Fibroblast of lung (primary cell): ENCODE results near the gene TMA7B. TPM values are rescaled to one million over a fixed set of nuclear protein-coding genes. Genes with fewer than 3 reads are reported as not detected.

Experiments
- DNase-seq, 2 donors: peaks; one replicate each; pipeline versions ENCODE4 v3.0.0 to v3.0.0-alpha.2; 2010; ENCODE audit warnings: low read depth in 2 of 2
- H2AFZ ChIP-seq: 2 replicates; pipeline ENCODE4 v1.5.1; 2012; ENCODE audit warnings: low read length, control low read depth, inconsistent platforms
- H3K27ac ChIP-seq: 2 replicates; pipeline ENCODE4 v1.5.1; 2011; ENCODE audit warnings: low read length, control low read depth; ENCODE audit not compliant: insufficient read depth
- H3K27me3 ChIP-seq: 2 replicates; pipeline ENCODE4 v1.5.1; 2011; ENCODE audit warnings: mild to moderate bottlenecking, low read length; ENCODE audit not compliant: control insufficient read depth, insufficient read depth
- H3K36me3 ChIP-seq: 2 replicates; pipeline ENCODE4 v1.5.1; 2011; ENCODE audit warnings: low read length; ENCODE audit not compliant: control insufficient read depth, insufficient read depth
- H3K4me1 ChIP-seq: 2 replicates; pipeline ENCODE4 v1.5.1; 2011; ENCODE audit warnings: low read length; ENCODE audit not compliant: control insufficient read depth, insufficient read depth; ENCODE audit errors: extremely low read depth
- H3K4me2 ChIP-seq: 2 replicates; pipeline ENCODE4 v1.5.1; 2011; ENCODE audit warnings: low read length, control low read depth; ENCODE audit not compliant: insufficient read depth; ENCODE audit errors: extremely low read depth
- H3K4me3 ChIP-seq, 4 experiments: fragments of 200-600 bp in 1 of 4; sonication (generic) in 1 of 4; replicated peaks in 1 of 4; 2 replicates each; pipeline ENCODE4 v1.5.1; 2011 to 2016; ENCODE audit warnings: low read length in 4 of 4, low read depth in 3 of 4, mild to moderate bottlenecking in 3 of 4, control low read depth in 2 of 4, inconsistent platforms in 1 of 4, mixed read lengths in 1 of 4; ENCODE audit not compliant: insufficient read depth in 1 of 4; ENCODE audit errors: control extremely low read depth in 1 of 4
- H3K79me2 ChIP-seq: 2 replicates; pipeline ENCODE4 v1.5.1; 2012; ENCODE audit warnings: mild to moderate bottlenecking, low read length, inconsistent platforms; ENCODE audit not compliant: control insufficient read depth, insufficient read depth
- H3K9ac ChIP-seq: 2 replicates; pipeline ENCODE4 v1.5.1; 2011; ENCODE audit warnings: mild to moderate bottlenecking, low read length, control low read depth; ENCODE audit not compliant: insufficient read depth
- H3K9me3 ChIP-seq: 2 replicates; pipeline ENCODE4 v1.5.1; 2012; ENCODE audit warnings: low read depth, low read length; ENCODE audit not compliant: control insufficient read depth, insufficient read depth
- H4K20me1 ChIP-seq: 2 replicates; pipeline ENCODE4 v1.5.1; 2011; ENCODE audit warnings: low read length; ENCODE audit not compliant: control insufficient read depth, insufficient read depth; ENCODE audit errors: extremely low read depth
- CTCF ChIP-seq, 2 donors: IDR thresholded peaks in 1 of 2; conservative IDR thresholded peaks in 1 of 2; 1 replicate in 1 of 2; 2 replicates in 1 of 2; pipeline ENCODE4 v1.5.1; 2011 to 2012; ENCODE audit warnings: low read length in 2 of 2, control low read depth in 1 of 2, inconsistent platforms in 1 of 2, low read depth in 1 of 2, mild to moderate bottlenecking in 1 of 2
- EZH2 ChIP-seq: IDR thresholded peaks from 2 replicates; pipeline ENCODE4 v1.5.1; 2012; ENCODE audit warnings: low read length, control low read depth, mild to moderate bottlenecking; ENCODE audit errors: missing control alignments
- polyA plus RNA-seq, 2 donors: library from polyadenylated mRNA; depleted of rRNA in 1 of 2; stranded (reverse) in 1 of 2; unstranded in 1 of 2; fragments of >200 nt; gene quantifications; 2 replicates each; pipeline ENCODE4 v1.2.1, GENCODE V29; 2011 to 2012; ENCODE audit warnings: missing spikeins in 1 of 2
- total RNA-seq: library from RNA; depleted of rRNA; stranded (reverse); fragments of >200 nt; gene quantifications from 2 replicates; pipeline ENCODE4 v1.2.1, GENCODE V29; 2014

Gene TMA7B
- total and polyA plus RNA-seq, 2 donors (not counting 1 experiment from before 2014, with no cell fraction given) = not detected

DNA sequence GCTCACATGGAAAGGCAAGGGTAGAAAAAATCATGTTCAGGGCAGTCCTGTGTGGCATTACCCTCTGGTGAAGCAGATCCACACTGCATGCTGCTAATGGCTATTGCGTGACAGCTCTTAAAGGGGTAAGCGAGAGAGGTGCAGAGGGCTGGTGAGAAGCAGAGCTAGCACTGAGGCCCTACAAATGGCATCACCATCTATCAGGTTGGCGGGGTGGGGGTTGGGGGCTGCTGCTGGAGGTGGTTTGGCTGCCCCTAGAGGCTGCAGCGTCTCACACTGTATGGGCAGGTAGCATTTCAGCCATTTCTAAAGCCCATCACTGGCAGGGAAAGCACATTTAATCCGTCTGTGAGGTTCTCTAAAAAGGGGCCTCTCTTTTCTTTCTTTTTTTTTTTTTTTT lies 16.9 kb upstream of the TMA7B start:
- Histone ChIP-seq H3K27ac (no peak overlapping the region), H3K4me1 (no peaks in the 10 kb centered on the region), H3K9me3 (no peaks in the 10 kb centered on the region), H3K9ac (no peak overlapping the region), H3K4me2 (no peak overlapping the region), H2AFZ (no peak overlapping the region), H4K20me1 (peaks cover 1% of the 10 kb centered on the region), H3K79me2 (no peaks in the 10 kb centered on the region), H3K27me3 (no peaks in the 10 kb centered on the region), H3K36me3 (no peaks in the 10 kb centered on the region), H3K4me3 (no peak overlapping the region)
- no peak for DNase-seq
- TF ChIP-seq CTCF (conservative IDR thresholded peaks at IDR 0.05 in 1 of 2, IDR thresholded peaks at IDR 0.05 in 1 of 2; ENCODE audit: low read depth in 1 of 2, low read length in 2 of 2) = no peak
- no peak for TF ChIP-seq EZH2

DNA sequence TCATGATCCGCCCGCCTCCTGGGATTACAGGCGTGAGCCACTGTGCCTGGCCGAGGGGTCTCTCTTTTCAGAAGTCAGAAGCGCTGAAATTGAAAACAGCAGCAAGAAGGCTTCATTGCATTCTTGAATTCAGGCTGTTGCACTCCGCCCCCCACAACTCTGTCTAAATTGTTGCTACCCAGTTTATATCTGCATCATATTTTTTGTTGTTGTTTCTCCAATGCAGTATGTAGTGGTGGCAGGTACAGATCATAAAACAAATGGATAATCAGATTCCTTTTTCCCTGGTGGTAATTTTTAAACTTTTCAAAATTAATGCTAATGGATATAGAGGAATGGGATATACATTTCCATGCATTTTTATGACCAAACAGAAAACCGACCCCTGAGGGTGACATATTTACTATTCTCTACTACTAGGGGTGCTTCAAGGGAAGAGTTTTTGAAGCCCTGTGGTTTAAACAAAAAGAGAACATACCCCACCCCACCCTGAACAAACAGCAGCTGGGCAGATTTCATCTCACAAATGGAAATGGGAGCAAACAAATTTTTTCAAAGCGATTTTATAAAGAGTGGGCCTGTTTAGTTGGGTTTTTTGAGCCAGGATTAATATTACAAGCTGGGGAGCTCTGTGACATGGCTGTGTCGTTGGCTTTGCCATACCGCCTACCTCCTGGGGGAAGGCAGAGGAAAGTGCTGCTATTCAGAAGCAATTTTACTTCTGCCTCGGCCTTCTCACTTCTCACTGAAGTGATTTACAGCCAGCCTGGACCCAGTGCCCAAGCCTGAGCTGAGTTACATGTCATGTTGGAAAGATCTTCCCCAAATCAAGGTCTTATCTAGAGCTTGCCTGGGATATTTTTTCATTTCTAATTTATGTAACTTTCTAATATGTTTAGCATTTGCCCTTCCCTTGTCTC lies 16.0 kb upstream of the TMA7B start:
- Histone ChIP-seq H3K9me3 (no peaks in the 10 kb centered on the region), H3K79me2 (no peaks in the 10 kb centered on the region), H3K4me3 (no peak overlapping the region), H3K9ac (no peak overlapping the region), H3K27me3 (peaks cover 2% of the 10 kb centered on the region), H2AFZ (no peak overlapping the region), H3K4me1 (no peaks in the 10 kb centered on the region), H3K27ac (no peak overlapping the region), H3K4me2 (no peak overlapping the region), H3K36me3 (no peaks in the 10 kb centered on the region), H4K20me1 (peaks cover 1% of the 10 kb centered on the region)
- DNase-seq = no peak
- TF ChIP-seq CTCF (conservative IDR thresholded peaks at IDR 0.05 in 1 of 2, IDR thresholded peaks at IDR 0.05 in 1 of 2; ENCODE audit: low read depth in 1 of 2, low read length in 2 of 2) (no peak), EZH2 (no peak)

DNA sequence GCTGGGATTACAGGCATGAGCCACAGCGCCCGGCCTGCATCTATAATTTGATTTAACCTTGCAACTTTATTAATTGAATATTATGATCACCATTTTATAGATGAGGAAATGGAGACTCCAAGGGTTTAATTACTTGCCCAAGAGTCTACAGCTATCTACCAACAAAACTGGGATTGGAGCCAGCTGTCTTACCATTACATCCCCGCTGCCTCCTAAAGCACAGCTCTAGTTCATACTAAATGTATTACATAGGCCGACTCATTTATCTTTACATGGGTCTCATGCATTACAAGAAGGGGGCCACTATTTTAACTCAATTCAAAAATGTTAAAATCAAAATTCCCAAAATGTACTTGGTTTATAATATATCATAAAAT lies 14.1 kb upstream of the TMA7B start:
- peaks cover 2% of the 10 kb centered on the region for H3K27me3 ChIP-seq
- H3K36me3 ChIP-seq = no peaks in the 10 kb centered on the region
- DNase-seq = no peak
- H2AFZ ChIP-seq = no peak overlapping the region
- H3K9me3 ChIP-seq = no peaks in the 10 kb centered on the region
- no peak overlapping the region for H3K4me2 ChIP-seq
- TF ChIP-seq CTCF (conservative IDR thresholded peaks at IDR 0.05 in 1 of 2, IDR thresholded peaks at IDR 0.05 in 1 of 2; ENCODE audit: low read depth in 1 of 2, low read length in 2 of 2) (no peak), EZH2 (no peak)
- H4K20me1 ChIP-seq = no peaks in the 10 kb centered on the region
- H3K79me2 ChIP-seq = no peaks in the 10 kb centered on the region
- H3K9ac ChIP-seq = no peak overlapping the region
- no peak overlapping the region for H3K4me3 ChIP-seq
- H3K4me1 ChIP-seq = no peaks in the 10 kb centered on the region
- no peak overlapping the region for H3K27ac ChIP-seq
